B cell (primary cell): Measurements from ENCODE around the gene DCDC2B. TPM values are rescaled to one million over a fixed set of nuclear protein-coding genes. Genes with fewer than 3 reads are reported as not detected.

Experiments used
- ATAC-seq: fragments of 200-7000 bp; cut with Tn5 transposase; one replicate; pipeline ENCODE4 v1.10.0; 2021; ENCODE audit warnings: low read depth, mild to moderate bottlenecking, moderate number of reproducible peaks, moderate library complexity
- CTCF ChIA-PET: fragments of 350-600 bp; sonication (Branson Sonifier 250); formaldehyde crosslinking; loops from one replicate; lab custom pipeline; 2021; ENCODE audit warnings: antibody characterized with exemption, inconsistent platforms; lab: Charles Lee
- POLR2A ChIA-PET: fragments of 350-600 bp; sonication (Branson Sonifier 250); formaldehyde crosslinking; loops from one replicate; lab custom pipeline; 2021; ENCODE audit warnings: antibody characterized with exemption; lab: Charles Lee
- DNase-seq: peaks from one replicate; pipeline ENCODE4 v3.0.0; 2013
- H2AFZ ChIP-seq: 2 replicates; pipeline ENCODE4 v1.6.1; 2012; ENCODE audit warnings: mild to moderate bottlenecking, low read depth, low read length; ENCODE audit not compliant: insufficient read depth, poor library complexity, severe bottlenecking
- H3K27ac ChIP-seq, 2 donors: 1 replicate in 1 of 2; 2 replicates in 1 of 2; pipeline ENCODE4 v1.5.1; 2012 to 2013; ENCODE audit warnings: low read length in 2 of 2, mild to moderate bottlenecking in 2 of 2, moderate library complexity in 1 of 2
- H3K27me3 ChIP-seq, 4 experiments: fragments of 200-600 bp in 1 of 4; sonication (generic) in 1 of 4; replicated peaks in 1 of 4; 1 replicate in 2 of 4; 2 replicates in 2 of 4; pipeline versions ENCODE4 v1.6.1 to v1.7.0; 2013 to 2016; ENCODE audit warnings: low read length in 3 of 4, mild to moderate bottlenecking in 2 of 4, mixed read lengths in 1 of 4, moderate library complexity in 1 of 4; ENCODE audit not compliant: insufficient read depth in 4 of 4, control insufficient read depth in 3 of 4; ENCODE audit errors: control extremely low read depth in 1 of 4
- H3K36me3 ChIP-seq, 2 experiments: replicated peaks in 1 of 2; 1 replicate in 1 of 2; 2 replicates in 1 of 2; pipeline versions ENCODE4 v1.6.1 to v1.7.1; 2013; ENCODE audit warnings: low read length in 1 of 2; ENCODE audit not compliant: insufficient read depth in 2 of 2, control insufficient read depth in 1 of 2; ENCODE audit errors: control extremely low read depth in 1 of 2, extremely low read depth in 1 of 2
- H3K4me1 ChIP-seq, 2 donors: fragments of 200-600 bp in 1 of 2; sonication (generic) in 1 of 2; 1 replicate in 1 of 2; 2 replicates in 1 of 2; pipeline versions ENCODE4 v1.5.1 to v1.6.1; 2013 to 2017; ENCODE audit warnings: low read length in 2 of 2; ENCODE audit not compliant: control insufficient read depth in 2 of 2, insufficient read depth in 2 of 2
- H3K4me2 ChIP-seq: replicated peaks from 2 replicates; pipeline ENCODE3; 2012; ENCODE audit warnings: mild to moderate bottlenecking, low read depth, low read length; ENCODE audit not compliant: poor library complexity, severe bottlenecking
- H3K4me3 ChIP-seq, 5 experiments: fragments of 200-600 bp in 1 of 5; sonication (generic) in 1 of 5; 1 replicate in 3 of 5; 2 replicates in 2 of 5; pipeline versions ENCODE4 v1.5.1 to v1.7.0; 2011 to 2016; ENCODE audit warnings: low read length in 4 of 5, mild to moderate bottlenecking in 4 of 5, low read depth in 2 of 5, control low read depth in 1 of 5, moderate library complexity in 1 of 5; ENCODE audit not compliant: insufficient read depth in 1 of 5; ENCODE audit errors: control extremely low read depth in 1 of 5, extremely low read depth in 1 of 5
- H3K79me2 ChIP-seq: fragments of 200-600 bp; sonication (generic); one replicate; pipeline ENCODE4 v1.6.0; 2016; ENCODE audit warnings: low read length; ENCODE audit not compliant: control insufficient read depth, insufficient read depth
- H3K9ac ChIP-seq: fragments of 200-600 bp; sonication (generic); 2 replicates; pipeline ENCODE4 v1.6.1; 2017; ENCODE audit warnings: mild to moderate bottlenecking, low read length, moderate library complexity
- H3K9me3 ChIP-seq, 3 donors: one replicate each; pipeline versions ENCODE4 v1.6.1 to v1.7.1; 2013; ENCODE audit warnings: low read length in 2 of 3; ENCODE audit not compliant: control insufficient read depth in 2 of 3, insufficient read depth in 1 of 3; ENCODE audit errors: control extremely low read depth in 1 of 3
- H4K20me1 ChIP-seq: 2 replicates; pipeline ENCODE4 v1.6.0; 2012; ENCODE audit warnings: mild to moderate bottlenecking, low read length; ENCODE audit not compliant: insufficient read depth, control insufficient read depth, poor library complexity, severe bottlenecking
- H3K27ac Mint-ChIP-seq: one replicate; pipeline ENCODE4 v1.8.0; 2021; ENCODE audit warnings: mixed read lengths
- H3K27me3 Mint-ChIP-seq: one replicate; pipeline ENCODE4 v1.8.0; 2021; ENCODE audit warnings: mixed read lengths
- H3K4me1 Mint-ChIP-seq: one replicate; pipeline ENCODE4 v1.8.0; 2021; ENCODE audit warnings: mixed read lengths
- H3K4me3 Mint-ChIP-seq: one replicate; pipeline ENCODE4 v1.8.0; 2021; ENCODE audit warnings: mixed read lengths
- H3K9me3 Mint-ChIP-seq: one replicate; pipeline ENCODE4 v1.8.0; 2022; ENCODE audit warnings: mixed read lengths; ENCODE audit not compliant: insufficient read depth
- CTCF ChIP-seq: fragments of 200-600 bp; IDR thresholded peaks from one replicate; pipeline ENCODE4 v1.8.0; 2022; ENCODE audit warnings: antibody characterized with exemption, mild to moderate bottlenecking
- EZH2 ChIP-seq: IDR thresholded peaks from 2 replicates; pipeline ENCODE4 v1.6.1; 2012; ENCODE audit warnings: borderline replicate concordance, low read depth, mild to moderate bottlenecking, moderate library complexity, low read length; ENCODE audit not compliant: insufficient read depth, poor library complexity, severe bottlenecking
- WGBS: methylation state at CpG from one replicate; pipeline ENCODE4 v1.1.5; 2013; ENCODE audit warnings: missing lambda C conversion rate; ENCODE audit not compliant: insufficient coverage; 5-methylcytosine and 5-hydroxymethylcytosine counted together
- intact Hi-C: fragments of 100-400 bp; cut with micrococcal nuclease; formaldehyde crosslinking; loops from one replicate; pipeline ENCODE4 v1.10.0; 2022
- polyA plus RNA-seq: library from polyadenylated mRNA; depleted of rRNA; stranded (reverse); fragments of >200 nt; gene quantifications from 2 replicates; pipeline ENCODE4 v1.2.3, GENCODE V29; 2012
- total RNA-seq, 2 donors: library from RNA; stranded (reverse); fragments of 120-200 nt in 1 of 2; gene quantifications; 1 replicate in 1 of 2; 2 replicates in 1 of 2; pipeline versions ENCODE4 v1.2.3 to v1.2.4, GENCODE V29; 2013 to 2022

DCDC2B gene
- total and polyA plus RNA-seq, 2 donors (not counting 1 experiment from before 2014, with no cell fraction given) = not detected

DNA sequence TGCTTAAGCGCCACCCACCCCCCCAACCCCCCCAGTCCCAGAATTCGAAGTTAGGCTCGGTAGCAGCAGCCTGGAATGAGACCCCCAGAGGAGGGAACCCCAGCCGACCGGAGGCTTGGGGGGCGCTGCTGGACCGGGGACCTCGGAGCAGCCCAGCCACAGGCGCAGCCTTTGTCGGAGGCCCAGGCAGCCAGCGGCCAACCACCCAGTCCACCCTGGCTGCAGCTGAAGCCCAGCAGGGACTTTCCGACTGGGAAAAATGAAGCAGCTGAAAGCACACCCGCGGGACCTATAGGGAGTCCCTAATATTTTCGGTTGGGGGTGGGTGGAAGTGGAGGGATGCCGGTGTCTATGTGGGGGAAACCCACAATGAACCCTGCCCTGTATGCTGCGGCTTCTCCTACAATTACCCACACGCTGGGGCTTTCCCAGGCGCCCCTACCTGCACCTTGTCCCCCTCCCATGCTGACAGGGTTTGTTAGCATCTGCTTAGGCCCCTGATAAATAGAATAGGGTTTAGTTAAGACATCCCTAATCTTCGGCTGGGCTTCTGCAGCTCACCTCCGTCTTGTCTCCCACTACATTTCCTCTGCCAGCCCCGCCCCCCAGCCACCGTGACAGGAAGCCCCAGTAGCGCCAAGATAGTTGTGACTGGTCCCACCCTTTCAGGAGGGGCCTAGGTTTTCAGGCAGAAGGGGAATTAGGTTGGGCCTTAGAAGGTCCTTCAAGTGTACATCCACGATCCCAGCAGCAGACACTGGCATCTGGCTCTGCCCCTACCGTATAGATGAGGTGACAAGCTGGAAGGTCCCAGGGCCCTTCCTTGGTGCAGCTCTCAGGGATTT lies 7.7 kb upstream of the DCDC2B start:
- Histone ChIP-seq H3K9ac (peak overlapping the region; percentile 89), H2AFZ (peak overlapping the region; percentile 90), H4K20me1 (no peaks in the 10 kb centered on the region), H3K4me2 (peak overlapping the region; percentile 91), H3K36me3 (peaks cover 2 to 12% of the 10 kb centered on the region in 2 experiments), H3K4me1 (peaks cover 21 to 43% of the 10 kb centered on the region in 2 donors), H3K4me3 (peak overlapping the region; percentile 48 to 85 (median 79)), H3K79me2 (no peaks in the 10 kb centered on the region), H3K9me3 (peaks cover 0 to 4% (median 0%) of the 10 kb centered on the region in 3 donors), H3K27me3 (no peaks in the 10 kb centered on the region), H3K27ac (peak overlapping the region; percentile 78 to 88)
- Mint-ChIP-seq H3K27ac (peak overlapping the region; percentile 86), H3K9me3 (no peaks in the 10 kb centered on the region), H3K27me3 (no peaks in the 10 kb centered on the region), H3K4me1 (peaks cover 41% of the 10 kb centered on the region), H3K4me3 (peak overlapping the region; percentile 88)
- ATAC-seq (peak; percentile 55), DNase-seq (peak; percentile 84)
- intact Hi-C loops = loop anchor here (1.0 to 10.0 kb wide), 3 partner anchors 21 to 136 kb away; partner anchors contain the start of genes EIF3I, MARCKSL1, TMEM234 and TMEM39B
- no peak for TF ChIP-seq CTCF
- TF ChIP-seq EZH2 = no peak
- ChIA-PET POLR2A (interaction anchor here (0.6 to 1.7 kb wide), 12 partner anchors 9 to 194 kb away, joined by 3 to 11 read pairs (median 4); partner anchors contain the start of genes EIF3I, HDAC1, MARCKSL1 and TMEM234), CTCF (interaction anchor here (0.6 to 3.9 kb wide), 11 partner anchors 9 to 213 kb away, joined by 3 to 20 read pairs (median 4); partner anchors contain the start of gene MARCKSL1)
- 2% methylated on average over 15 of the region's 26 CpGs for WGBS
